ENCODE data around the gene CHMP4B. TPM values are rescaled to one million over a fixed set of nuclear protein-coding genes. Genes with fewer than 3 reads are reported as not detected.
A peak's percentile ranks its signal among the peaks of the same experiment; 100 is the strongest.

Gene CHMP4B
- total RNA-seq, 1 donor from 2014 or later, result 97.2 TPM

DNA sequence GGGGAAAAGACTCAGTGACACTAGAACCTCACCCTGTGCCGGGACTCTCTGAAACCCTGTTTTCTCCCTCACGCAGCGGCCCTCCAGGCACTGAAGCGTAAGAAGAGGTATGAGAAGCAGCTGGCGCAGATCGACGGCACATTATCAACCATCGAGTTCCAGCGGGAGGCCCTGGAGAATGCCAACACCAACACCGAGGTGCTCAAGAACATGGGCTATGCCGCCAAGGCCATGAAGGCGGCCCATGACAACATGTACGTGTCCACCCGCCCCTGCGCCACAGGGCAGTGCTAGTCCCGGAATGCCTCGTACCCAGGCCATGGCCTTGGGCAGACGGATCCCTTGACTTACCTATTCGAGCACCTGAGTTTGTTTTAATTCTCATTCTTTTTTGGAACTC is 37.2 kb downstream of the CHMP4B start:
- DNase-seq (ENCODE audit: low read depth, low spot score), result no peak
- H3K36me3 Mint-ChIP-seq (ENCODE audit: low read depth), result peaks cover 20% of the 10 kb centered on the region
- H3K9me3 Mint-ChIP-seq, result no peaks in the 10 kb centered on the region
- H3K27me3 Mint-ChIP-seq (ENCODE audit: low read depth), result no peaks in the 10 kb centered on the region
- H3K4me1 Mint-ChIP-seq, result peaks cover 28% of the 10 kb centered on the region
- H3K27ac Mint-ChIP-seq (ENCODE audit: unreplicated experiment), result no peak overlapping the region
- TF ChIP-seq, protein P1, sequence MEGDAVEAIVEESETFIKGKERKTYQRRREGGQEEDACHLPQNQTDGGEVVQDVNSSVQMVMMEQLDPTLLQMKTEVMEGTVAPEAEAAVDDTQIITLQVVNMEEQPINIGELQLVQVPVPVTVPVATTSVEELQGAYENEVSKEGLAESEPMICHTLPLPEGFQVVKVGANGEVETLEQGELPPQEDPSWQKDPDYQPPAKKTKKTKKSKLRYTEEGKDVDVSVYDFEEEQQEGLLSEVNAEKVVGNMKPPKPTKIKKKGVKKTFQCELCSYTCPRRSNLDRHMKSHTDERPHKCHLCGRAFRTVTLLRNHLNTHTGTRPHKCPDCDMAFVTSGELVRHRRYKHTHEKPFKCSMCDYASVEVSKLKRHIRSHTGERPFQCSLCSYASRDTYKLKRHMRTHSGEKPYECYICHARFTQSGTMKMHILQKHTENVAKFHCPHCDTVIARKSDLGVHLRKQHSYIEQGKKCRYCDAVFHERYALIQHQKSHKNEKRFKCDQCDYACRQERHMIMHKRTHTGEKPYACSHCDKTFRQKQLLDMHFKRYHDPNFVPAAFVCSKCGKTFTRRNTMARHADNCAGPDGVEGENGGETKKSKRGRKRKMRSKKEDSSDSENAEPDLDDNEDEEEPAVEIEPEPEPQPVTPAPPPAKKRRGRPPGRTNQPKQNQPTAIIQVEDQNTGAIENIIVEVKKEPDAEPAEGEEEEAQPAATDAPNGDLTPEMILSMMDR (conservative IDR thresholded peaks at IDR 0.05), result no peak
- H3K4me3 Mint-ChIP-seq, result no peak overlapping the region

DNA sequence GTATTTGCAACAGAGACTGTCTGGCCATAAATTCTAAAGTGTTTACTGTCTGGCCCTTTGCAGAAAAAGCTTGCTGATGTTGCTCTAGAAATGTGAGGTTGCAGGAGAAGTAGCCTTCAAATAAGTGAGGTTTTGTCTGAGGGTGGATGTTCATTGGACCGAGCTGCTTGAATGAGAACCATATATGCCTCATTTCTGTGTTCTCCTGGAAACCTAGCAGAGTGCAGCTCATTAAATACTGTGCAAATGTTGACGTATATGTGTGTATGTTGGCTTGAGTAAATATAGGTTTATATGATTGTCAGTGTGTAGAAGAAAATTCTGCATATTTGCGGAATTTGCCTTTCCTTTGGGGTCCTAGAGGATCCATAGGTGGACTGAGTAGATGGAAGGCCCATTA is 39.0 kb downstream of the CHMP4B start:
- DNase-seq (ENCODE audit: low read depth, low spot score), result no peak
- Mint-ChIP-seq H3K27me3 (ENCODE audit: low read depth) (no peaks in the 10 kb centered on the region), H3K4me1 (peaks cover 18% of the 10 kb centered on the region), H3K9me3 (no peaks in the 10 kb centered on the region), H3K4me3 (no peak overlapping the region), H3K36me3 (ENCODE audit: low read depth) (peaks cover 31% of the 10 kb centered on the region), H3K27ac (ENCODE audit: unreplicated experiment) (no peak overlapping the region)
- TF ChIP-seq, protein P1 (conservative IDR thresholded peaks at IDR 0.05), result no peak

DNA sequence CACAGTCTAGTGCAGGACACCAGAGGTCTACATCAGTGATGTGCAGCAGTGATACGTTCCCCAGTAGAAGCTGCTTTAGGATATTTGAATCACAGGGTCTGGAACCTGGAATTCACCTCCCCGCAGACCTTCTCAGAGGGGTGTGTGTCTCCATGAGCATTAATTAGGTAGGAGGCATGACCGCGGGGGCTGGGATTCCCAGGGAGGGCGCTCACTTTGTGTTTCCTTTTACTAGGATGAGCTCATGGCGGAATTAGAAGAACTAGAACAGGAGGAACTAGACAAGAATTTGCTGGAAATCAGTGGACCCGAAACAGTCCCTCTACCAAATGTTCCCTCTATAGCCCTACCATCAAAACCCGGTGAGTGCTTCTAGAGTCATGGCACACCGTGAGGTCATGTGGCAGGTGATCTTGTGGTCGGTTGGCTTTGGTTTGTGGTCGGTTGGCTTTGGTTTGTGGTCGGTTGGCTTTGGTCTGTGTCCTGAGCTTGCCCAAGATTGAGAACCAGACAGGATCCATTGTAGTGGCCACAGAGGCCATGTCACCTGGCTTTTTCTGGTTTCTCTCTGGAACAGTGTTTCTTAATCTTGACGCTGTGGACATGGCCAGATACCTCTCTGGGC is 40.8 kb downstream of the CHMP4B start:
- H3K36me3 Mint-ChIP-seq (ENCODE audit: low read depth), result peaks cover 37% of the 10 kb centered on the region

DNA sequence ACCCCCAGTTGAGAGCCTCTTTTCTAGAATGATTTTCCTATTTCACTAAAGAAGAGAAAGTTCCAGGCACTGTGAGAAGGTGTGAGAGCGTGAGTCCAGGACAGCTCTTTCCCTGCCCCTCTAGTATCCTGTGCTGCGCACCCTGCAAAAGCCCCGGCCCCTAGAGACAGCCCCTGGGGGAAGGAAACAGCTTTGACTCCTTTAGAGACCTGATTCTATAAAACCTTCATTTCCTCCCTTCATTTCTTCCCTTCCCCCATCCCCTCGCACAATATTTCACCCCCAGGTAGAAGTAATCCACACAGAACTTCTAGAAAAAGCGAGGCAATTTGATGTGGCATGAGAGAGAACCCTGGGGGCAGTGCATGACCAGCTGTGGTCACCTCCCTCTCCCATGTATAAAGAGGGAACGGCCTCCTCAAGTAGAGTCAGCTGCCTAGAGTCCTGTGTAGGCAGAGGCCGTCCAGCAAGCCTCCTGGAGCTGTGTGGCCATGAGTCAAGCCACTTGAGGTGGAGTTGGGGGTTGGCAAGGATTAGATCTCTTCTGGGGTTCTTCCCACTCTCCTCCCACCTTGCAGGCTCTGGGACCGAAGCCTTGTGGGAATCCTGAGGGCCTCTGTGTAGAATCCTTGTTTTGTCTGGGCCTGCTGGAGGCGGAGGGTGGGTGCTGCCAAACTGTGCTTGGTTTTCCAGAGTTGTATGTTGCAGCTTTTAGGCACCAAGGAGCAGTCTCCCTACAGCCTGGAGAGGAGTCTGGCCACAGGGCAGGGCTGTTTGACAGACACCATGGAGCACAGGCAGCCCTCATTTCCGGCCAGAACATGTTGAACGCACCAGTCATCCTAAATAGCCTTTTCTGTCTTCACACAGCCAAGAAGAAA is 41.7 kb downstream of the CHMP4B start:
- H3K27me3 Mint-ChIP-seq (ENCODE audit: low read depth), result no peaks in the 10 kb centered on the region
- H3K36me3 Mint-ChIP-seq (ENCODE audit: low read depth), result peaks cover 37% of the 10 kb centered on the region
- H3K27ac Mint-ChIP-seq (ENCODE audit: unreplicated experiment), result peak overlapping the region; percentile 41
- no peaks in the 10 kb centered on the region for H3K9me3 Mint-ChIP-seq
- TF ChIP-seq, protein P1 (conservative IDR thresholded peaks at IDR 0.05), result no peak
- no peak for DNase-seq (ENCODE audit: low read depth, low spot score)
- no peaks in the 10 kb centered on the region for H3K4me1 Mint-ChIP-seq
- no peak overlapping the region for H3K4me3 Mint-ChIP-seq

More for the DNA sequence above, 40.8 kb downstream of the CHMP4B start:
- TF ChIP-seq, protein P1 (conservative IDR thresholded peaks at IDR 0.05), result no peak
- no peaks in the 10 kb centered on the region for H3K9me3 Mint-ChIP-seq
- no peak for DNase-seq (ENCODE audit: low read depth, low spot score)
- H3K4me1 Mint-ChIP-seq, result peaks cover 8% of the 10 kb centered on the region
- no peak overlapping the region for H3K4me3 Mint-ChIP-seq
- no peaks in the 10 kb centered on the region for H3K27me3 Mint-ChIP-seq (ENCODE audit: low read depth)
- peak overlapping the region; percentile 24 for H3K27ac Mint-ChIP-seq (ENCODE audit: unreplicated experiment)

DNA sequence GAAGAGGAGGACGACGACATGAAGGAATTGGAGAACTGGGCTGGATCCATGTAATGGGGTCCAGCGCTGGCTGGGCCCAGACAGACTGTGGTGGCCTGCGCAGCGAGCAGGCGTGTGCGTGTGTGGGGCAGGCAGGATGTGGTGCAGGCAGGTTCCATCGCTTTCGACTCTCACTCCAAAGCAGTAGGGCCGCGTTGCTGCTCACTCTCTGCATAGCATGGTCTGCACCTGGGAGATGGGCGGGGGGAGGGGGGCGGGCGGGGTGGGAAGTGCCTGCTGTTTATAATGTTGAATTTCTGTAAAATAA is 42.3 kb downstream of the CHMP4B start:
- Mint-ChIP-seq H3K27ac (ENCODE audit: unreplicated experiment) (no peak overlapping the region), H3K36me3 (ENCODE audit: low read depth) (peaks cover 37% of the 10 kb centered on the region), H3K27me3 (ENCODE audit: low read depth) (no peaks in the 10 kb centered on the region), H3K4me3 (no peak overlapping the region), H3K9me3 (no peaks in the 10 kb centered on the region), H3K4me1 (peaks cover under 1% of the 10 kb centered on the region)
- TF ChIP-seq, protein P1 (conservative IDR thresholded peaks at IDR 0.05), result no peak
- DNase-seq (ENCODE audit: low read depth, low spot score), result no peak

Data from neural crest cell (in vitro differentiated cells).